ENCODE measurements around the gene GABARAP.
A peak's percentile ranks its signal among the peaks of the same experiment; 100 is the strongest.

The GABARAP gene

DNA sequence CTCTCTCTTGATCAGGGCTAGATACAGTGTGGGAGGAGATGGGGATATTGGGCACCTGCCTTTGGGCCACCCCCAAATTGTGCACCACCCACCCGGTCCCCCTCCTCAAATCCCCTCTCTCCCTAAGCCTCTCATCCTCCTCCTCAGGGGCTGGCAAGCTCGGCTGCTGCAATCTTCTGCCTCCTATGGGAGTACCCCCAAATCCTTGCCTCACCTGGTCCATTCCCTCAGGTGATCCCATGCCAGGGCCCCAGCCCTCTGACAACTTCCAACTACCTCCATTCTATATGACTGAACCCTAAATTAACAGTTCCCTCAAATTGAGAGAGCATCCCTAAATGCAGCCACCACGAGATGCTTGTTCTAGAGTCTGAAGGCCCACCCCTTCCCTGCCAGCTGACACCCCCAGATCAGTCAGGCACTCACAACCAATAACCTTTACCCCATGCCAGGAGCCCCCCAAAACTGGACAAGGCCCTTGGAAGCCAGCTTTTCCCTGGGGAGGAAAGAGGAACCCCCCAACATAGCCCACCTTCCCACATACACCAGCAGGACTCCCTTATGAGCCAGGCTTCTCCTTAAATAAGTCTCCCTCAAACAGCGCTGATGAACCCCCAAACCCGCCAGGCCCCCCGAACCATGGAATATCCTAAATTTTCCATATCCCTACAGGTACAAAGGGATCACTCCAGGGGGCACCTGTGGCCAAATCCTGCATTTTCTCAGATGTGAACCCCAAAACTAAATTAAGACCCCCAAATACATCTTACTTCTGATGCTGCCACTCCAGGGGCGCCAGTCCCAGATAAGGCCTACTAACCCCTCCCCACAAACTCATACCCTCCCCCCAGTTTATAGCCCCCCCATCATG lies 25.8 kb downstream of the GABARAP start:
- Histone ChIP-seq H3K27me3 (ENCODE audit: control insufficient read depth, insufficient read depth, low read length, poor library complexity, severe bottlenecking) (no peaks in the 10 kb centered on the region), H3K36me3 (ENCODE audit: control insufficient read depth, insufficient read depth, low read length) (no peaks in the 10 kb centered on the region), H3K4me1 (ENCODE audit: control insufficient read depth, insufficient read depth, low read length) (peaks cover 48% of the 10 kb centered on the region), H3K4me3 (ENCODE audit: insufficient read depth, low read depth, low read length) (peak overlapping the region; percentile 56), H3K9me3 (ENCODE audit: control insufficient read depth, low read length) (no peaks in the 10 kb centered on the region), H3K27ac (ENCODE audit: insufficient read depth, low read depth, low read length, poor library complexity, severe bottlenecking) (no peak overlapping the region)
- WGBS, 2 experiments = 13 to 18% methylated on average over 7 of the region's 7 CpGs

DNA sequence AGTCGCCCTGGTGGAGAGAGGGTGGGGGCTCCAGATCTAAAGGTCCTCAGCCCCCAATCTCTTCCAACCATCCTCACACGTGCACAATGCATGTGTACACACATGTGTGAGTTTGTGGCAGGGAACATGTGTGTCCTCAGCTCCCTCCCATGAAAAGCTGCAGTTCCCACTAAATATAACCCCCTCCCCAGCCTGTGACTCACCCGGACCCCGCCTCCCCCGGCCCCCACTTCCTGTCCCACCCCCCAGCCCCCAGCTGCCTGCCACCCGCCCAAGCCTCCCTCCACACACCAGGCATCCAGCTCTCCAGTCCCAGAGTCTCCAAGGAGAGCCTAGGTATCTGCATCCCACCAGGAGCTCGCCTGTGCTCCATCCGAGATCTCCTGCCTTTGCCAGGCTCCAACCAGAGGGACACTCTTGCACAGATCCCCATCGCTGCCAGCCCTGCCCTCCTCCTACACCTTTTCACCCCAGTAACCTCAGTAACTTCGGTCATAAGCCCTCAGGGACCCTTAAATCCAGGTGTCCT lies 26.5 kb downstream of the GABARAP start:
- H3K36me3 ChIP-seq (ENCODE audit: control insufficient read depth, insufficient read depth, low read length) = no peaks in the 10 kb centered on the region
- no peaks in the 10 kb centered on the region for H3K9me3 ChIP-seq (ENCODE audit: control insufficient read depth, low read length)
- no peaks in the 10 kb centered on the region for H3K27me3 ChIP-seq (ENCODE audit: control insufficient read depth, insufficient read depth, low read length, poor library complexity, severe bottlenecking)
- H3K4me3 ChIP-seq (ENCODE audit: insufficient read depth, low read depth, low read length) = peak overlapping the region; percentile 56
- H3K27ac ChIP-seq (ENCODE audit: insufficient read depth, low read depth, low read length, poor library complexity, severe bottlenecking) = peak overlapping the region; percentile 92
- 7% methylated on average over 7 to 9 of the region's 10 CpGs for WGBS, 2 experiments
- H3K4me1 ChIP-seq (ENCODE audit: control insufficient read depth, insufficient read depth, low read length) = peaks cover 53% of the 10 kb centered on the region

DNA sequence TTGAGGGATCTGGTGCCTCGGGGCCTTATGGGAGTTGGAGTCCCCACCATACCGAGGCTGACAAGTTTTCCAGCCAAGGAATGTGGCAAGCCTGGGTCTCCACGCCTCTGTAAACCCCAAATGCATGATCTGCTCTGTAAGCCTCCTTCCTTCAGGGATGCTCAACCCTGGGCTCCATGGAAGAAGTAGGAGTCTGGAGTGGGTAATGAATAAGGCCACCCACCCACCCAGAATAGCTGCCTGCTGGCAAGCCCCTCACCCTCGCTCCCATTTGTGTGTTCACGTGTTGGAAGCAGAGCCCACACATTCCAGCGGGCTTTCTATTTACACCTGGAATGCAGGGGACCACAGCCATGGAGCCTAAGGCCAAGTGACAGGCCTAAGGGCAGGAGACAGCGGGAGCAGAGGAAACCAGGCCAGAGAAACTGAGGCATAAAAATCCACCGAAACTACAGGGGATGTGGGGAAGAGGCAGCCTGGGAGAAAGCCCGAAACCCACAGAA lies 27.1 kb downstream of the GABARAP start:
- H3K27ac ChIP-seq (ENCODE audit: insufficient read depth, low read depth, low read length, poor library complexity, severe bottlenecking) = peak overlapping the region; percentile 92
- peaks cover 58% of the 10 kb centered on the region for H3K4me1 ChIP-seq (ENCODE audit: control insufficient read depth, insufficient read depth, low read length)
- peak overlapping the region; percentile 44 for H3K4me3 ChIP-seq (ENCODE audit: insufficient read depth, low read depth, low read length)
- no peaks in the 10 kb centered on the region for H3K36me3 ChIP-seq (ENCODE audit: control insufficient read depth, insufficient read depth, low read length)
- no peaks in the 10 kb centered on the region for H3K9me3 ChIP-seq (ENCODE audit: control insufficient read depth, low read length)
- no peaks in the 10 kb centered on the region for H3K27me3 ChIP-seq (ENCODE audit: control insufficient read depth, insufficient read depth, low read length, poor library complexity, severe bottlenecking)
- WGBS, 2 experiments = 5 to 8% methylated on average over 9 of the region's 9 CpGs

DNA sequence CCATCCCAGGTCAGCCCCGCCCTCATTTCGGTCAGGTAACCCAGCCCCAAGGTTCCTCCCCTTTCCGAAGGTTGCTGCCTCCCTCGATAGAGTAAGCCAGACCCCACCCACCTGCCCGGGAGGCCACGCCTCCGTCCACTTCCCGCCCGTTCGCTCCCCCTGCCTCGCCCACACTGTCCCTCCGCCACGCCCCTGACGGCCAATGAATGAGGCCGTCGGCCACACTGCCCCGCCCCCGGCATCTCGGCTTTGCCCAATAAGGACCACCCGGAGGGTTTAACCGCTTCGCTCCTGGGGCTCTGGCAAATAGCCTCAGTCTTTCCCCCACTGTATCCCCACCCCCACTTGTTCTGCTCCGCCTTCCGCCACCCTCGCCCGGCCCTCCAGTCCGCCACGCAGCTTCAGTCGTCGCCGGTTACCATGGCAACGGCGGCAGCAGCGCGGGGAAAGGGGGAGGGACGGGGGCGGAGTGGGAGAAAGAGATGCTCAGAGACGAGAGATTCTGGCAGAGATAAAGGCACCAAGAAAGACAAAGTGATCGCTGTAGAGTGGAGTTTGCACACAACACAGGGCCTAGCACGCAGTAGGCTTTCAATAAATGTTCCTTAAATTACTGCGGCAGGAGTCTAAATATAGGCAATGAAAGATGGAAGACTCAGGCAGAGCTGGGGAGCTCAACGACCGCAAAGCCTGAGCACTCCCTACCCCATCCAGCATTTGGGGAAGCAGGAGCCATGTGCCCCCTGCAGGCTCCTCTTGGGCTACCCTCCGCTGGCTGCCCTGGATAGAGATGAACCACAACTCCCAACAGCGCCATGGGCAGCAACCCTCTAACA lies 27.7 kb downstream of the GABARAP start:
- H3K27ac ChIP-seq (ENCODE audit: insufficient read depth, low read depth, low read length, poor library complexity, severe bottlenecking) = peak overlapping the region; percentile 95
- H3K27me3 ChIP-seq (ENCODE audit: control insufficient read depth, insufficient read depth, low read length, poor library complexity, severe bottlenecking) = no peaks in the 10 kb centered on the region
- 0% methylated on average over 45 of the region's 45 CpGs for WGBS, 2 experiments
- peaks cover 64% of the 10 kb centered on the region for H3K4me1 ChIP-seq (ENCODE audit: control insufficient read depth, insufficient read depth, low read length)
- H3K9me3 ChIP-seq (ENCODE audit: control insufficient read depth, low read length) = no peaks in the 10 kb centered on the region
- H3K36me3 ChIP-seq (ENCODE audit: control insufficient read depth, insufficient read depth, low read length) = no peaks in the 10 kb centered on the region
- peak overlapping the region; percentile 44 for H3K4me3 ChIP-seq (ENCODE audit: insufficient read depth, low read depth, low read length)

DNA sequence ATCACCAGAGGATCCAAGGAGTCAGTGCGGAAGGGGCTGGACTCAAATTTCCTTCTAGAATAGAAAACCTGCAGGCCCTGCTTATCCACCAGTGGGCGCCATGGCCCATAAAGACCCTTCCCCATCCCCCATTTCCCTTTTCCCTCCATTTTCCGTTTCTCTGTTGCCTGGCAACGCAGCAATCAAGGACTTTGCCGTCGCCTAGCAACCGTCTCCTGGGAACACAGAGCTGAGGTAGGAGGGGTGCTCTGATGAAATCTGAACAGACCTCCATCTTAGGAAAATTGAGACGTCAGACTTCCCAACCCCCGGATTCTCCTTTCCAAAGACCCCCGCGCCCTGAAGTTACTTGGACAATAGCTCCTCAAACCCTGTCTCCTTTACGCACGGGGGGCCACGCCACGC lies 28.4 kb downstream of the GABARAP start:
- Histone ChIP-seq H3K4me1 (ENCODE audit: control insufficient read depth, insufficient read depth, low read length) (peaks cover 64% of the 10 kb centered on the region), H3K36me3 (ENCODE audit: control insufficient read depth, insufficient read depth, low read length) (no peaks in the 10 kb centered on the region), H3K9me3 (ENCODE audit: control insufficient read depth, low read length) (no peaks in the 10 kb centered on the region), H3K4me3 (ENCODE audit: insufficient read depth, low read depth, low read length) (peak overlapping the region; percentile 37), H3K27me3 (ENCODE audit: control insufficient read depth, insufficient read depth, low read length, poor library complexity, severe bottlenecking) (no peaks in the 10 kb centered on the region), H3K27ac (ENCODE audit: insufficient read depth, low read depth, low read length, poor library complexity, severe bottlenecking) (peak overlapping the region; percentile 95)
- 0 to 1% methylated on average over 15 of the region's 15 CpGs for WGBS, 2 experiments

DNA sequence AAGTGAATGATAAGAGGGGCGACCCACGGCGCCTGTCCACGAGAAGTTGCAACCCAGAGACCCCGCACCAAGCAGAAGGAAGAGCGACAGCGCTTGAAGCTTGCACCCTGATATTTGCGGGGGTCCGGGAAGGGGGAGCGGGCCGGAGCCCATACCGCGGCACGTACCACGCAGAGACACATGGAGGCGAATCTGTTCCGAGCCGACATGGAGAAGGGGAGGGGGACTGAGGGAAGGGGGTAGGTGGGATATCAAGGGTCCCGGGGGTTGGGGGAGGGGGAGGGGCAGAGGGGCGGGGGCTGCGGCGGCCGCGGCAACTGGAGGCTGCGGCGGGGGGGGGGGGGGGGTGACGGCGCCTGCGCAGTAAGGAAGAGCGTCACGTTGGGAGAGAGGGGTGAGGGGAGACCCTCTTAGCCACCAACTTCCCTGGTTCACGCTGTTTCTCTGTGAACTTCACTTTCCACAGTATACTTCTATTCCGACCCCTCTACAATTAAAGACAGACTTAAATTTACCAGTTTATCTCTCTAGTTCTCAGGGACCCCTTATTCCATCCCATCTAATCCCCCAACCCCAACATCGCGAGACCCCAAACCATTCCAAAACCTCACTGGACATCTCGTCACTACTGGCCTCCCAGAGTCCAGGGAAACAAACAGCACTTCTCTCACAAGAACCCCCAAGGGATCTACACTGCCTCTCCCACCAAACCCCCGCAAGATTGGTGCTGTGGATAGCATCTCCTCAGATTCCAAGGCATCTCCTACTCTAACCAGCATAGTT lies 30.6 kb downstream of the GABARAP start:
- peak overlapping the region; percentile 40 for H3K4me3 ChIP-seq (ENCODE audit: insufficient read depth, low read depth, low read length)
- H3K36me3 ChIP-seq (ENCODE audit: control insufficient read depth, insufficient read depth, low read length) = no peaks in the 10 kb centered on the region
- H3K27me3 ChIP-seq (ENCODE audit: control insufficient read depth, insufficient read depth, low read length, poor library complexity, severe bottlenecking) = no peaks in the 10 kb centered on the region
- peak overlapping the region; percentile 20 for H3K27ac ChIP-seq (ENCODE audit: insufficient read depth, low read depth, low read length, poor library complexity, severe bottlenecking)
- WGBS, 2 experiments = 11 to 14% methylated on average over 34 to 35 of the region's 37 CpGs
- peaks cover 71% of the 10 kb centered on the region for H3K4me1 ChIP-seq (ENCODE audit: control insufficient read depth, insufficient read depth, low read length)
- no peaks in the 10 kb centered on the region for H3K9me3 ChIP-seq (ENCODE audit: control insufficient read depth, low read length)

DNA sequence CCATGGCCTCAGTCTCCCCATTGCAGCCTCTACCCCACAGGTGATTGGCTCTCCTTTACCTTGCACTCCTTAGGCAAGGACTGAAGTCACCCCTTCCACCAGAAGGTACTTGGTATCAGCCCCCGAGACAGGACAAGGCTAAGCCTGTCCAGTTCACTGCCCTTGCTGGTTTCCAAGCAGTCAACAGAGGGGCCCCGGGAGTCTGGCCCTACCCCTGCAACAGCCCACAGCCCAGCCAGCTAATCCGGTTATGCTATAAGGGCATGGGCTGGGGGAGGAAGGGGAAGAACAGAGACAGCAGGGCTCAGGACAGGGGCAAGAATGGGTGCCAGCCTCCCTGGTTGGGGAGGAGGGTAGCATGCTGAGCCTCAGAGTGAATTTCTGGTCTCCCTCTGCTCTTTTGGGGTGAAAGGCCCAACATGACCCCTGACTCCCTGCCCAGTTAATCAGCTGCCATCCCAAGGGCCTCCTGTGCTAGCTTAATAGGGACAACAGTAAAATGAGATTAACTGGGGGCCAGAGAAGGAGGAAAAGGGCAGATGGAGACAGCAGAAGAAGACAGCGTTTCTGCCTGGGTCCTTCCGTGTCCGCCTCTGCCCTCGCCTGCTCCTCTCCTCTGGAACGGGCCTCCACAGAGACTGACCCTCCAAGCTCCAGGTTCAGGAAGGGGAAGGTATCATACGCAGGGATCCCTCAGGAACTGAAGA lies 33.3 kb downstream of the GABARAP start:
- Histone ChIP-seq H3K36me3 (ENCODE audit: control insufficient read depth, insufficient read depth, low read length) (peaks cover under 1% of the 10 kb centered on the region), H3K4me3 (ENCODE audit: insufficient read depth, low read depth, low read length) (peak overlapping the region; percentile 35), H3K27me3 (ENCODE audit: control insufficient read depth, insufficient read depth, low read length, poor library complexity, severe bottlenecking) (no peaks in the 10 kb centered on the region), H3K27ac (ENCODE audit: insufficient read depth, low read depth, low read length, poor library complexity, severe bottlenecking) (peak overlapping the region; percentile 79), H3K4me1 (ENCODE audit: control insufficient read depth, insufficient read depth, low read length) (peaks cover 76% of the 10 kb centered on the region), H3K9me3 (ENCODE audit: control insufficient read depth, low read length) (no peaks in the 10 kb centered on the region)
- WGBS, 2 experiments = 75% methylated on average over 9 of the region's 9 CpGs

DNA sequence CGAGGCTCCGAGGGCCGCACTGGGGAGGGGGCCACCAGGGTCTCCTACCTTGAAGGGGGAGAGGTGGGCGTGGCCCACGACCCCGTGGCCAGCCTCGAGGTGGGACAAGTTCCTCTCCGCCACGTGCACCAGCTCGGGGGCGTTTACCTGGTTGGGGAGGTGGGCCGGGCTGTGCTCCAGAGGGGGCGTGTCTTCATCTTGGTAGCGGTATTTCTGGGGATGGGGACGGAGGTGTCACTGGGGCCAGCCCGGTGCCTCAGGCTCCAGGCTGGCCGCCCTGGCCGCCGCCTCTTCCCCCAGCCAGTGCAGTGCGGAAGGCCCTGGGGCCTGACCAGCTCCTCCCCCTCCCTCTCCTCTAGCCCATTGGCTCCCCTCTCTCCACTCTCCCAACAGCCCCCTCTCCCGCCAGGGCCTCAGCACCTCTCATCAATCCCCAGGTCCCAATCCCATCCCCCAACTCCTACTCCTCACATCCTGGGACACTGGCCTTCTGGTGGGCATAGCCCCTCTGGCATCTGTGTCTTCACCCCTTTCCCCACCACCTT lies 34.1 kb downstream of the GABARAP start:
- whole genome bisulfite sequencing, 2 experiments = 6 to 7% methylated on average over 21 of the region's 21 CpGs
- H3K4me1 ChIP-seq (ENCODE audit: control insufficient read depth, insufficient read depth, low read length) = peaks cover 73% of the 10 kb centered on the region

More for the DNA sequence above, 34.1 kb downstream of the GABARAP start:
- Histone ChIP-seq H3K4me3 (ENCODE audit: insufficient read depth, low read depth, low read length) (peak overlapping the region; percentile 35), H3K9me3 (ENCODE audit: control insufficient read depth, low read length) (no peaks in the 10 kb centered on the region), H3K27ac (ENCODE audit: insufficient read depth, low read depth, low read length, poor library complexity, severe bottlenecking) (peak overlapping the region; percentile 79), H3K36me3 (ENCODE audit: control insufficient read depth, insufficient read depth, low read length) (peaks cover 8% of the 10 kb centered on the region), H3K27me3 (ENCODE audit: control insufficient read depth, insufficient read depth, low read length, poor library complexity, severe bottlenecking) (no peaks in the 10 kb centered on the region)

Data from ectodermal cell (in vitro differentiated cells).